Mesenchymal stem cell (in vitro differentiated cells and primary cell): ENCODE data around the gene METTL5.
"Not testable (repeated sequence)": the region's sequence is repeated elsewhere in the genome, so short reads cannot be mapped to it uniquely, and the experiment has no call there.

Experiments used
- DNase-seq: peaks from one replicate; pipeline ENCODE4 v3.0.0-alpha.2; 2013
- H2AFZ ChIP-seq: one replicate; pipeline ENCODE4 v1.6.1; 2013; ENCODE audit warnings: low read depth, mild to moderate bottlenecking, control low read depth, inconsistent platforms, low read length, moderate library complexity
- H2AK5ac ChIP-seq: 2 replicates; pipeline ENCODE4 v1.6.1; 2013; ENCODE audit warnings: low read length, moderate library complexity, mild to moderate bottlenecking, inconsistent platforms; ENCODE audit not compliant: severe bottlenecking
- H2BK120ac ChIP-seq: one replicate; pipeline ENCODE4 v1.6.1; 2013; ENCODE audit warnings: low read depth, mild to moderate bottlenecking, inconsistent platforms, low read length, moderate library complexity
- H2BK12ac ChIP-seq, 2 experiments: one replicate each; pipeline ENCODE4 v1.6.1; 2013; ENCODE audit warnings: inconsistent platforms in 2 of 2, low read length in 2 of 2, mild to moderate bottlenecking in 2 of 2, moderate library complexity in 2 of 2, control low read depth in 1 of 2
- H2BK15ac ChIP-seq: one replicate; pipeline ENCODE4 v1.6.1; 2013; ENCODE audit warnings: mild to moderate bottlenecking, low read depth, inconsistent platforms; ENCODE audit not compliant: poor library complexity, severe bottlenecking
- H2BK5ac ChIP-seq: 2 replicates; pipeline ENCODE4 v1.6.1; 2013; ENCODE audit warnings: low read depth, mild to moderate bottlenecking, low read length, control low read depth, inconsistent platforms; ENCODE audit not compliant: poor library complexity, severe bottlenecking
- H3K14ac ChIP-seq, 2 experiments: one replicate each; pipeline ENCODE4 v1.6.1; 2013; ENCODE audit warnings: inconsistent platforms in 2 of 2, low read length in 2 of 2, control low read depth in 1 of 2, mild to moderate bottlenecking in 1 of 2, moderate library complexity in 1 of 2
- H3K18ac ChIP-seq, 2 experiments: one replicate each; pipeline ENCODE4 v1.6.1; 2013; ENCODE audit warnings: inconsistent platforms in 2 of 2, low read length in 2 of 2, control low read depth in 1 of 2, low read depth in 1 of 2, mild to moderate bottlenecking in 1 of 2
- H3K23ac ChIP-seq, 2 experiments: one replicate each; pipeline ENCODE4 v1.6.1; 2013; ENCODE audit warnings: inconsistent platforms in 2 of 2, low read length in 2 of 2, mild to moderate bottlenecking in 2 of 2, moderate library complexity in 2 of 2, control low read depth in 1 of 2
- H3K27ac ChIP-seq: 2 replicates; pipeline ENCODE4 v1.5.1; 2013; ENCODE audit warnings: mild to moderate bottlenecking, moderate library complexity, low read length, control low read depth, inconsistent platforms; ENCODE audit not compliant: poor library complexity, severe bottlenecking
- H3K27me3 ChIP-seq, 2 experiments: 2 replicates each; pipeline versions ENCODE4 v1.6.1 to v1.7.0; 2013; ENCODE audit warnings: low read length in 2 of 2, mild to moderate bottlenecking in 2 of 2, moderate library complexity in 2 of 2, control low read depth in 1 of 2, inconsistent platforms in 1 of 2; ENCODE audit not compliant: control insufficient read depth in 1 of 2, insufficient read depth in 1 of 2
- H3K36me3 ChIP-seq, 2 experiments: 2 replicates each; pipeline versions ENCODE4 v1.6.1 to v1.7.0; 2013; ENCODE audit warnings: low read length in 2 of 2, control low read depth in 1 of 2, inconsistent platforms in 1 of 2, low read depth in 1 of 2, mild to moderate bottlenecking in 1 of 2; ENCODE audit not compliant: insufficient read depth in 2 of 2, control insufficient read depth in 1 of 2
- H3K4ac ChIP-seq, 2 experiments: one replicate each; pipeline ENCODE4 v1.6.1; 2013; ENCODE audit warnings: inconsistent platforms in 2 of 2, low read length in 2 of 2, mild to moderate bottlenecking in 2 of 2, moderate library complexity in 2 of 2, control low read depth in 1 of 2, low read depth in 1 of 2
- H3K4me1 ChIP-seq: 2 replicates; pipeline ENCODE4 v1.6.1; 2013; ENCODE audit warnings: low read depth, low read length, control low read depth; ENCODE audit not compliant: control insufficient read depth, insufficient read depth
- H3K4me2 ChIP-seq: 2 replicates; pipeline ENCODE4 v1.6.1; 2013; ENCODE audit warnings: low read length, mild to moderate bottlenecking, inconsistent platforms; ENCODE audit not compliant: poor library complexity, severe bottlenecking
- H3K4me3 ChIP-seq, 2 experiments: 2 replicates each; pipeline versions ENCODE4 v1.5.1 to v1.7.0; 2013; ENCODE audit warnings: low read length in 2 of 2, mild to moderate bottlenecking in 2 of 2, control low read depth in 1 of 2, low read depth in 1 of 2; ENCODE audit not compliant: insufficient read depth in 1 of 2
- H3K79me1 ChIP-seq: replicated peaks from 2 replicates; pipeline ENCODE4 v1.6.1; 2013; ENCODE audit warnings: mild to moderate bottlenecking, control low read depth, low read length, inconsistent platforms; ENCODE audit not compliant: poor library complexity, severe bottlenecking
- H3K9ac ChIP-seq: 2 replicates; pipeline ENCODE4 v1.7.0; 2013; ENCODE audit warnings: mild to moderate bottlenecking, low read length, moderate library complexity
- H3K9me3 ChIP-seq: 2 replicates; pipeline ENCODE4 v1.7.0; 2013; ENCODE audit warnings: mild to moderate bottlenecking, low read length; ENCODE audit not compliant: control insufficient read depth
- H4K8ac ChIP-seq: one replicate; pipeline ENCODE4 v1.6.1; 2013; ENCODE audit warnings: inconsistent platforms, mild to moderate bottlenecking, low read length, moderate library complexity
- H4K91ac ChIP-seq: one replicate; pipeline ENCODE4 v1.6.1; 2013; ENCODE audit warnings: mild to moderate bottlenecking, low read length, inconsistent platforms
- WGBS: methylation state at CpG from one replicate; pipeline ENCODE4 v1.1.7; 2013; ENCODE audit warnings: mixed read lengths; 5-methylcytosine and 5-hydroxymethylcytosine counted together

The METTL5 gene

GRCh38 chr2:169867579-169867978 is 42.9 kb upstream of the METTL5 start:
- H3K36me3 ChIP-seq = no peaks in the 10 kb centered on the region
- H3K4me1 ChIP-seq = no peaks in the 10 kb centered on the region

GRCh38 chr2:169866230-169866629 is 41.5 kb upstream of the METTL5 start:
- H3K18ac ChIP-seq, H4K8ac ChIP-seq, H3K4ac ChIP-seq, H3K9ac ChIP-seq, H3K4me2 ChIP-seq, H2BK5ac ChIP-seq, H3K4me1 ChIP-seq, H3K27me3 ChIP-seq, DNase-seq, H2AFZ ChIP-seq, H2BK12ac ChIP-seq, H3K27ac ChIP-seq, H4K91ac ChIP-seq, H3K23ac ChIP-seq, H3K14ac ChIP-seq, H3K4me3 ChIP-seq, H2BK15ac ChIP-seq, H3K36me3 ChIP-seq, H2AK5ac ChIP-seq, H2BK120ac ChIP-seq, H3K9me3 ChIP-seq: not testable (repeated sequence)
- WGBS = 93% methylated on average over 3 of the region's 6 CpGs
- H3K79me1 ChIP-seq = peaks cover 15% of the 10 kb centered on the region

More at GRCh38 chr2:169867579-169867978, 42.9 kb upstream of the METTL5 start:
- H2AK5ac ChIP-seq = no peak overlapping the region
- no peak overlapping the region for H2BK15ac ChIP-seq
- WGBS = no CpG with 5 or more reads among the region's 3 CpGs
- no peak overlapping the region for H3K9ac ChIP-seq
- no peak overlapping the region for H2BK12ac ChIP-seq
- H3K27ac ChIP-seq = no peak overlapping the region
- no peaks in the 10 kb centered on the region for H3K27me3 ChIP-seq
- H3K79me1 ChIP-seq = peaks cover 15% of the 10 kb centered on the region
- no peak overlapping the region for H3K23ac ChIP-seq
- H2AFZ ChIP-seq = no peak overlapping the region
- H2BK120ac ChIP-seq = no peak overlapping the region
- no peak overlapping the region for H4K91ac ChIP-seq
- no peak overlapping the region for H4K8ac ChIP-seq
- H3K4ac ChIP-seq = no peak overlapping the region
- H3K14ac ChIP-seq = no peak overlapping the region
- no peak overlapping the region for H2BK5ac ChIP-seq
- H3K4me3 ChIP-seq = no peak overlapping the region
- H3K9me3 ChIP-seq = no peaks in the 10 kb centered on the region
- no peak overlapping the region for H3K4me2 ChIP-seq
- H3K18ac ChIP-seq = no peak overlapping the region
- DNase-seq = no peak

GRCh38 chr2:169865492-169865891 is 40.8 kb upstream of the METTL5 start:
- Histone ChIP-seq H3K27me3 (no peaks in the 10 kb centered on the region), H3K27ac (no peak overlapping the region), H2BK12ac (no peak overlapping the region), H3K23ac (no peak overlapping the region), H3K18ac (no peak overlapping the region), H4K91ac (no peak overlapping the region), H3K4me2 (no peak overlapping the region), H3K36me3 (no peaks in the 10 kb centered on the region), H2BK5ac (no peak overlapping the region), H4K8ac (no peak overlapping the region), H2AK5ac (no peak overlapping the region), H2AFZ (no peak overlapping the region), H3K4me3 (no peak overlapping the region), H3K4me1 (no peaks in the 10 kb centered on the region), H3K79me1 (peaks cover 16% of the 10 kb centered on the region), H3K14ac (no peak overlapping the region), H3K4ac (no peak overlapping the region), H2BK120ac (no peak overlapping the region), H3K9ac (no peak overlapping the region), H3K9me3 (no peaks in the 10 kb centered on the region), H2BK15ac (no peak overlapping the region)
- 90% methylated on average over 2 of the region's 2 CpGs for WGBS
- DNase-seq = no peak

- WGBS = 100% methylated on average over 2 of the region's 2 CpGs
These were observed 38.1 kb upstream of the METTL5 start for GRCh38 chr2:169862816-169863215.

More at GRCh38 chr2:169862816-169863215, 38.1 kb upstream of the METTL5 start:
- Histone ChIP-seq H3K36me3 (no peaks in the 10 kb centered on the region), H3K4me3 (no peak overlapping the region), H2BK15ac (no peak overlapping the region), H4K91ac (no peak overlapping the region), H3K79me1 (peaks cover 13% of the 10 kb centered on the region), H2BK5ac (no peak overlapping the region), H4K8ac (no peak overlapping the region), H2BK12ac (no peak overlapping the region), H3K23ac (no peak overlapping the region), H3K4ac (no peak overlapping the region), H3K9ac (no peak overlapping the region), H3K4me1 (no peaks in the 10 kb centered on the region), H2BK120ac (no peak overlapping the region), H2AFZ (no peak overlapping the region), H3K18ac (no peak overlapping the region), H3K9me3 (no peaks in the 10 kb centered on the region), H3K27ac (no peak overlapping the region), H3K14ac (no peak overlapping the region), H2AK5ac (no peak overlapping the region), H3K27me3 (no peaks in the 10 kb centered on the region), H3K4me2 (no peak overlapping the region)
- no peak for DNase-seq
